ENCODE results near the gene FANCF.

Gene FANCF

GRCh38 chr11:22624742-22625447 lies 728 bp downstream of the FANCF start:
- peak; percentile 64 for DNase-seq

- no peak for DNase-seq
These were observed 7.8 kb downstream of the FANCF start for GRCh38 chr11:22617868-22618267.

DNA sequence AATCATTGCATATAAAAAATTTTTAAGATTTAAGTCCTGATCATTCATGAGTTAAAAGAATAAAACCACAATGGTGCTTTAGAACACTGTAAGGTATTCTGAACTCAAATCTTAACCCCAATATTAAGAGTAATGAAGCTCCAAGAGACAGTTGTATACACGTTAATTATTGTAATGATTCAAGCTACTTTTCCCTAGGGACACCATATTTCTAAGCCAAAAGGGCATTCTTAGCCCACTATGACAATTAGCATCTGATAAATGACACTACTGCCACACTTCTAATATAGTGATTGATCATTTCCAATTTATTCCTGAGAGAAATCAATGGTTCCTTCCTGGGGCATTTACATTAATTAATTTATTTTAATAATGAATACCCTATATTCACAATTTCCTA lies 21.7 kb downstream of the FANCF start:
- DNase-seq, result no peak

DNA sequence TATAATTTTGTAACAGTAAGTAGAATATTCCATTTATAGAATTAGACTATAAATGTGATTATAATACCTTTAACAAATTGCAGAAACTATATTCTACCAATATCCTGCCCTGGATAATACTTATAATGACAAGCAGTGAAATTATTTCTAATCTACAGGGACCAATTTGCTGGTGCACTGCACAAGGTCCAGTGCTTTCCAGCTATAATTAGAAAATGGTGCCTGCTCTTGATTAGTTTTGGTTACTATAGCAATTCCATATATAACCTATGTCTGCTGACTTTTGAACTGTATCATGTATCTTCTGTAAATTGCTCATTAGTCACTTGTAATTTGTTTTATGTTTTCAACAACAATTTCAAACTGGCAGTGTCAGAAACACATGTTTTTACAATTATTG lies 23.1 kb downstream of the FANCF start:
- DNase-seq, result no peak

- DNase-seq, result no peak
These were observed 26.2 kb downstream of the FANCF start for GRCh38 chr11:22599458-22599857.

DNA sequence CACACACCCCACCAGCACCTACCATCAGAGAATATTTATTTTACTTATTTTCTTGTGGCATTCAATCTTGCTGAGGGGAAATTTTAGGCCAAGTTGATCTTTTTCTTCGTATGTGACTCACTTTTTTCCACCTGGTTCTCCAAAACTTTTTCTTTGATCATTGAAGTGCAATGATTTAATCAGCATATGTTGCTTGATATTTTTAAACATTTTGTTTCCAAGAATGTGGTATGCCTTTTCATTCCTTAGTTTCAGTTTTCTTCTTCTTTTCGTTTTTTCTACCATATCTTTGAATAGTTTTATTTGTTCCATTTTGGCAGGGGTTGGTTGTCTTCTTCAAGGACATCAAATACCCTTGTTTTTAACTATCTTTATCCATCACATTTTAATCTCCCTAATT lies 28.6 kb downstream of the FANCF start:
- DNase-seq, result no peak

- DNase-seq, result no peak
These were observed 40.6 kb downstream of the FANCF start for GRCh38 chr11:22584976-22585375.

GRCh38 chr11:22583963-22584492 lies 41.6 kb downstream of the FANCF start:
- no peak for DNase-seq

DNA sequence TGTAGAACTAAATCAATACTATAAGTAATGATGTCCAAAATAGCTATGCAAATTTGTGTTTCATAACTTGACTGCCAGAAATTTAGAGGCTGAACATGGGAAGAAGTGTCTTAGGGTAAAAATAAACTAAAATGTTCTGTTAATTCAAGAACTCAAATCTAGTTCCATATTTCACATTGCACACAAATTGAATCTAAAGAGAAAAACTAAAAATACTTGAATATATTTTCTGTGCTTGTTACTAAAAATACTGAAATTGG lies 43.5 kb downstream of the FANCF start:
- no peak for DNase-seq

DNA sequence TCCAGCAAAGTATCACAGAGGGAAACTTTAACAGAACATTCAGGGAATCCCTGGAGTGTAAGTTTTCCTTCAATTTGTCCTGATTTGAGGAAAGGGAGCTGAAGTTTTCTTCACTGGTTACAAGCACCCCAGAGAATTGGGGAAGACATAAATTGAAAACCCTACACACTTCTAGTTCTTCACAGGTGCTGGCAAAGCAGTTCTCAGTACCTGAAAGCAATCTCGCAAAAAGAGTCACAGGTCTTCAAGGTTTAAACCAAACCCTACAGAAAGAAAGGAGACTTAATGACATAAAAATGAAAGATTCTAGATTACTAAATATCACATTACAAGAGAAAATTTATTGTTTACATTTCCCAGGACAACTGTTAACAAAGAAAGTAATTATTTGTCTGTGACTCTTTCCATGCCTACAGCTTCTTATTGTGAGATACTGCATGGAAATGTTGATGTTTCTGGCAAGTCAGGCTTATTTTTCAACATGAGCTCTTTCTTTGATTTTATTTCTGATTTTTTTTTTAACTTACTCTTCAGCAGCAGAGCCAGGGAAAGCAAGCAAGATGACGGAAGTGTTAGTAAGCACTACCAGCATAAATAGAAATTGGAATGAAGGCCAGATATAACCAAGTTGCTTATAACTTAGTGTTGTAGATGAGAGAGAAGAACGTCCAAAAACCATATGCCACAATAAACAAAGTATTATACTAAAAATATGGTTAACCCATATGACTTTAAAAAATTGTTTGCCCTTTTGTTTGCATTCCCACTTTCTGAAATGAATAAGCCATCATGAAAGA lies 44.1 kb downstream of the FANCF start:
- DNase-seq, result no peak

- DNase-seq, result no peak
These were observed 47.8 kb downstream of the FANCF start for GRCh38 chr11:22577854-22578253.
